GM18498 (cell line): ENCODE data around the gene INPP5A.

Source experiments
- ATAC-seq: cut with Tn5 transposase; IDR thresholded peaks from one replicate; pipeline ENCODE4 v1.9.1; 2021; ENCODE audit warnings: mild to moderate bottlenecking, moderate library complexity; ENCODE audit not compliant: unreplicated experiment

The INPP5A gene

GRCh38 chr10:132624847-132625471 is 87.4 kb downstream of the INPP5A start:
- no peak for ATAC-seq

- no peak for ATAC-seq
Measured at GRCh38 chr10:132626019-132626760, 88.6 kb downstream of the INPP5A start.

DNA sequence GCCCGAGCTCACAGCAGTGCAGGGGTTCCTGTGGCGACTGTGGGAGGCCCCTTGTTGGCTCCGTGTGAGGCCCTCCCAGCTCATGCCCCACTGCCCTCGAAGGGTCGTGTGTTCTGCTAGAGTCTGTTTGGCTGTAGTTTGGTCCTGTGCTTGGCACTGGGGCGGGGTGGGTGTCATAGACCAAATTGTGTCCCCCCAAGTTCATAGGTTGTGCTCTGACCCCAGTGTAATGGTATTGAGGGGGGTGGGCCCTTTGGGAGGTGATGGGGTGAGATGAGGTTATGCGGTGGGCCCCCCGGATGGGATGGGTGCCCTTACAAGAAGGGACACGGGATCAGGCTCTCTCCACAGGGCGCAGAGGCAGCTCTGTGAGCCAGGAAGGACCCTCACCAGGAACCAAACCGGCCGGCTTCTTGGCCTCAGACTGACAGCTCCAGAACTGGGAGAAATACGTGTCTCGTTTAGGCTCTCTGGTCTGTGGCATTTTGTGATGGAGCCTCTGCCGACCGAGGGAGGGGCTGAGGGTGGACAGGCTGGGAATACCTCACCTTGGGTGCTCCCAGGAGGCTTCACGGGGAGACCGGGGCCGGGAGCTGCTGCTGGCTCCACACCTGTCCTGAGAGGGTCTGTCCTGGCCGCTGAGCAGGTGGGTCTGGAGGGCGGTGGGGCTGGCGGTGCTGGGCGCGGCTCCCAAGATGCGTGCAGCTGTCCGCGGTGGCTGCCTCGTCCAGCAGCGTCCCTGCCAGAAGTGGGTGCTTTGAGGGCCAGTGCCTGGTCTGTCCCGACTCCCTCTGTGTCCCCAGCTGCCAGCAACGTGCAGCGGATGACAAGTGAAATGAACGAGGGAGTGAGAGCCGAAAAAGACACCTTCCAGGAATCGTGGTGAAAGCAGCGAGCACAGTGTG is 89.4 kb downstream of the INPP5A start:
- ATAC-seq, result no peak

GRCh38 chr10:132627666-132628531 is 90.3 kb downstream of the INPP5A start:
- ATAC-seq, result no peak

- no peak for ATAC-seq
Measured at GRCh38 chr10:132628966-132629900, 91.6 kb downstream of the INPP5A start.

- ATAC-seq, result no peak
Measured at GRCh38 chr10:132630156-132630555, 92.6 kb downstream of the INPP5A start.

- no peak for ATAC-seq
Measured at GRCh38 chr10:132630666-132631337, 93.2 kb downstream of the INPP5A start.

DNA sequence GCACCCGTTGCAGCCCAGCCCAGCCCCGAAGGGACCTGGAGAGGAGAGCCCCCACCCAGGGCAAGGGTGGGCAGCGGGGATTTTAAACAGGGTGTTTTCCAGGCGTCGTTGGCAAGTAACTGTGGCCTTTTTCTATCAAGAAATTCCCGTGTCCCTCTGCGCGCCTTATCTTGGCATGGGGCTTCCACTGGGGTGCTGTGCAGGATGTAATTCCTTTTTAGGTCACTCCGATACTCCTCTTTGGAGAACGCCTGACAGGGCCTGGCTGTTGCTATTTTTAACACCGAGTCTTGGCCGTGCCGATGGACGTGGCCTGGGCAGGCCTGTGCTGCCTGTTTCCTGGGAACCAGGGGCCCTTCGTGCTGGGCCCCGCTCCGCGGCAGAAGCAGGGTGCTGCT is 93.8 kb downstream of the INPP5A start:
- no peak for ATAC-seq

GRCh38 chr10:132632091-132632561 is 94.5 kb downstream of the INPP5A start:
- no peak for ATAC-seq

- no peak for ATAC-seq
Measured at GRCh38 chr10:132632851-132633684, 95.5 kb downstream of the INPP5A start.

- no peak for ATAC-seq
Measured at GRCh38 chr10:132634241-132634946, 96.8 kb downstream of the INPP5A start.

GRCh38 chr10:132634947-132635271 is 97.3 kb downstream of the INPP5A start:
- ATAC-seq, result no peak

GRCh38 chr10:132636358-132636757 is 98.8 kb downstream of the INPP5A start:
- no peak for ATAC-seq

GRCh38 chr10:132637477-132638129 is 100.0 kb downstream of the INPP5A start:
- no peak for ATAC-seq

DNA sequence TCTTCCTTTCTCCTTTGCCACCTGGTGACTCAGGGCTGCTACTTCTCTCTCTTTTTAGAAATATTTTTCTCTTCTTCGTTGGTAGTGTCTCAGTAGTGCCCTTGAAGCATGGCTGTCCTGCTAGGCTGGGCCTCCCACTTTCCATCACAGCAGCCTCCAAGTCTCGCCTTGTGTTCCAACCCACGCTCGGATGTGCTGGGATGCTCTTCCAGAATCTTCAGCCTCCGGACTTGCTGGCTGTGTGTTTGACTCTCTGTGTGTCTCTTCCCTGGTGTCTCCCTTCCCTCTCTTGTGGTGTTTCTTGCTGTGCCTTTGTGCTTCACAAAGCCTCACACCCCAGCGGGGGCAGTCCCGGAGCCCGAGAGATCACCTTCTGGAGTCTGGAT is 100.5 kb downstream of the INPP5A start:
- no peak for ATAC-seq

DNA sequence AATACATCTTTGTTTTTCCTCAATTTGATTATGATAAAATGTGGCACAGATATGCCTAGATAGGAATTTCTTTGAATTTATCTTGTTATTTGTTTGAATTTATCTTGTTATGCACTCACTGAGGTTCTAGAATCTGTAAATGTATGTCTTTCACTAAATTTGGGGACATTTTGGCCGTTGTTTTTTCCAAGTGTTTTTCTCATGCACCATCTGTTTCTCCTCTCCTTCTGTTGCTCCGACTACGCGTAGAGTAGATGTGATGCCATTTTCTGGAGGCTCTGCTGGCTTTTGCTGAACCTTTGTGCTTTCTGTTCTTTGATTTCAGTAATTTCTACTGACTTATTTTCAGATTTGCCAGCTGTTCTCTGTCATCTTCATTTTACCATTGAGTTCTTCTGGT is 101.9 kb downstream of the INPP5A start:
- ATAC-seq, result no peak
